ENCODE results near the gene KLHL13. TPM values are rescaled to one million over a fixed set of nuclear protein-coding genes. Genes with fewer than 3 reads are reported as not detected.

The KLHL13 gene
- total and polyA plus RNA-seq, 2 of the 8 experiments (the other 6 are each of a cell fraction or from before 2014, with no cell fraction given): 6.4 to 12.8 TPM

DNA sequence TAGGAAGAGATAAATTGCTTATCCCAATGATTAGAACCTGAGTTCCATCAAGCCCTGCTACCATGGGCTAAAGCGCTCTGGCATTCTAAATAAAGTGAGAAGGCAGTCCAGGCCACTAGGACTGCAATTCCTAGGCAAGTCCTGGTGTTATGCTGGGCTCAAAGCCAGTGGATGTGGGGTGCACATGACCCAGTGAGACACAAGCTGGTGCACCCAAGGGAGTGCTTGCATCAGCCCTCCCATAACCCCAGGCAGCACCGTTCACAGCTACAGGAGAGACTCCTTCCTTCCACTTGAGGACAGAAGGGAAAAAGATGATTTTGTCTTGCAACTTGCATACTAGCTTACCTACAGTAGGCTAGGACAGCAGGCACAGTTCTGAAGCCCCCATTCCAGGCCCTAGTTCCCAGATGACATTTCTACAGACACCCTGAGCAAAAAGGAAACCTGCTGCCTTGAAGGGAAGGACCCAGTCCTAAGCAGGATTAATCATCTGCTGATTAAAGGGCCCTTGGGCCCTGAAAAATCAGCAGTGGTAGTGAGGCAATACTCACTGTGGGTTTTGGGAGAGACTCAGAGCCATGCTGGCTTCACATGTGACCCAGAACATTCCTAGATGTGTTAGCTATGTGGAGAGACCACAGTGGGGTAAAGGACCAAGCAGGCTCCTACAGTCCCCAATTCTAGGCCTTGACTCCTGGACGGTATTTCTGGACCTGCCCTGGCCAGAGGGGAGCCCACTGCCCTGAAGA is 77.8 kb downstream of the KLHL13 start (continued):
- TF ChIP-seq CHD7 (IDR thresholded peaks at IDR 0.05; ENCODE audit: insufficient replicate concordance, low read length) (no peak), RAD21 (IDR thresholded peaks at IDR 0.05 in 1 of 2, conservative IDR thresholded peaks at IDR 0.05 in 1 of 2; ENCODE audit: low read depth in 2 of 2, low read length in 2 of 2) (no peak)

All from H1 (cell line).